IMR-90 (cell line): ENCODE data around the gene ZNF521. TPM values are rescaled to one million over a fixed set of nuclear protein-coding genes. Genes with fewer than 3 reads are reported as not detected.

Experiments used
- ATAC-seq: fragments of 200-7000 bp; cut with Tn5 transposase; 2 replicates; pipeline ENCODE4 v1.9.1; 2020; ENCODE audit warnings: low read depth, mild to moderate bottlenecking, moderate library complexity
- BruUV-seq: library from RNA; stranded (reverse); fragments of 400-500 nt; replicated peaks from 2 replicates; lab custom pipeline; 2021; lab: Mats Ljungman, UMichigan
- CTCF ChIA-PET: fragments of 300-600 bp; formaldehyde crosslinking; extraction: SDS; loops from one replicate; lab custom pipeline; 2021; ENCODE audit warnings: antibody characterized with exemption; lab: Yijun Ruan, JAX
- POLR2A ChIA-PET: fragments of 300-600 bp; sonication (Branson Sonifier 250); formaldehyde crosslinking; loops from one replicate; lab custom pipeline; 2022; ENCODE audit warnings: antibody characterized with exemption; ENCODE audit not compliant: unreplicated experiment; lab: Charles Lee
- DNase-seq: peaks from one replicate; pipeline ENCODE4 v3.0.0; 2013
- H2AFZ ChIP-seq: replicated peaks from 2 replicates; pipeline ENCODE3; 2013; ENCODE audit warnings: low read length, mild to moderate bottlenecking; ENCODE audit not compliant: poor library complexity
- H2AK5ac ChIP-seq: 2 replicates; pipeline ENCODE4 v1.6.1; 2013; ENCODE audit warnings: low read depth, low read length, inconsistent platforms
- H2AK9ac ChIP-seq: replicated peaks from 2 replicates; pipeline ENCODE3; 2013; ENCODE audit warnings: mild to moderate bottlenecking, low read depth, low read length, moderate library complexity; ENCODE audit not compliant: poor library complexity
- H2BK120ac ChIP-seq: 2 replicates; pipeline ENCODE4 v1.6.1; 2013; ENCODE audit warnings: low read depth, low read length, inconsistent platforms
- H2BK15ac ChIP-seq: 3 replicates; pipeline ENCODE4 v1.6.1; 2013; ENCODE audit warnings: low read depth, low read length, inconsistent platforms
- H2BK20ac ChIP-seq: 2 replicates; pipeline ENCODE4 v1.6.1; 2013; ENCODE audit warnings: low read depth, mild to moderate bottlenecking, inconsistent platforms, low read length, moderate library complexity
- H2BK5ac ChIP-seq: 2 replicates; pipeline ENCODE4 v1.6.1; 2013; ENCODE audit warnings: mild to moderate bottlenecking, low read depth, low read length, inconsistent platforms; ENCODE audit not compliant: poor library complexity, severe bottlenecking
- H3K14ac ChIP-seq: replicated peaks from 2 replicates; pipeline ENCODE4 v1.6.1; 2013; ENCODE audit warnings: low read depth, low read length, inconsistent platforms
- H3K18ac ChIP-seq: 2 replicates; pipeline ENCODE4 v1.6.1; 2013; ENCODE audit warnings: low read depth, low read length, control low read depth
- H3K23ac ChIP-seq: 2 replicates; pipeline ENCODE4 v1.6.1; 2013; ENCODE audit warnings: low read depth, low read length, inconsistent platforms
- H3K27ac ChIP-seq: 2 replicates; pipeline ENCODE4 v1.5.1; 2013; ENCODE audit warnings: mild to moderate bottlenecking, control low read depth, low read length; ENCODE audit not compliant: insufficient read depth
- H3K27me3 ChIP-seq: 2 replicates; pipeline ENCODE4 v1.6.1; 2013; ENCODE audit warnings: low read length; ENCODE audit not compliant: control insufficient read depth, insufficient read depth
- H3K36me3 ChIP-seq: 2 replicates; pipeline ENCODE4 v1.6.1; 2013; ENCODE audit warnings: low read length, mixed read lengths; ENCODE audit not compliant: control insufficient read depth, insufficient read depth
- H3K4ac ChIP-seq: 2 replicates; pipeline ENCODE4 v1.6.1; 2013; ENCODE audit warnings: low read depth, low read length, inconsistent platforms
- H3K4me1 ChIP-seq: 2 replicates; pipeline ENCODE4 v1.6.1; 2013; ENCODE audit warnings: low read length, mixed read lengths; ENCODE audit not compliant: control insufficient read depth, insufficient read depth
- H3K4me2 ChIP-seq: 2 replicates; pipeline ENCODE4 v1.6.1; 2013; ENCODE audit warnings: low read depth, mild to moderate bottlenecking, control low read depth, low read length, moderate library complexity
- H3K4me3 ChIP-seq: 2 replicates; pipeline ENCODE4 v1.5.1; 2013; ENCODE audit warnings: low read depth, mild to moderate bottlenecking, control low read depth, low read length, moderate library complexity; ENCODE audit not compliant: insufficient read depth
- H3K56ac ChIP-seq: 2 replicates; pipeline ENCODE4 v1.6.1; 2013; ENCODE audit warnings: low read length, inconsistent platforms; ENCODE audit not compliant: insufficient read depth; ENCODE audit errors: extremely low read depth
- H3K79me1 ChIP-seq, 2 experiments: 2 replicates each; pipeline ENCODE4 v1.6.1; 2013; ENCODE audit warnings: low read length in 2 of 2, inconsistent platforms in 1 of 2, low read depth in 1 of 2
- H3K9ac ChIP-seq: 2 replicates; pipeline ENCODE4 v1.6.1; 2013; ENCODE audit warnings: low read depth, low read length, control low read depth
- H3K9me1 ChIP-seq: 2 replicates; pipeline ENCODE4 v1.6.1; 2013; ENCODE audit warnings: low read length, inconsistent platforms; ENCODE audit not compliant: insufficient read depth
- H3K9me3 ChIP-seq: 2 replicates; pipeline ENCODE4 v1.6.1; 2013; ENCODE audit warnings: low read length; ENCODE audit not compliant: control insufficient read depth, insufficient read depth
- H4K20me1 ChIP-seq: 2 replicates; pipeline ENCODE4 v1.6.1; 2013; ENCODE audit warnings: low read length, inconsistent platforms; ENCODE audit not compliant: insufficient read depth
- H4K5ac ChIP-seq: 2 replicates; pipeline ENCODE4 v1.6.1; 2013; ENCODE audit warnings: mild to moderate bottlenecking, low read depth, low read length, control low read depth
- H4K8ac ChIP-seq, 2 experiments: 2 replicates each; pipeline ENCODE4 v1.6.1; 2013; ENCODE audit warnings: low read depth in 2 of 2, low read length in 2 of 2, control low read depth in 1 of 2, inconsistent platforms in 1 of 2
- H4K91ac ChIP-seq: 2 replicates; pipeline ENCODE4 v1.6.1; 2013; ENCODE audit warnings: low read depth, low read length, inconsistent platforms; ENCODE audit not compliant: insufficient read depth
- CEBPB ChIP-seq: IDR thresholded peaks from 2 replicates; pipeline ENCODE4 v1.6.1; 2012; ENCODE audit warnings: low read depth, low read length, improper control_type of control experiment
- RAD21 ChIP-seq: IDR thresholded peaks from 2 replicates; pipeline ENCODE4 v1.6.1; 2012; ENCODE audit warnings: low read length, improper control_type of control experiment
- SMC3 ChIP-seq: fragments of 150-350 bp; IDR thresholded peaks from 2 replicates; pipeline ENCODE4 v1.6.1; 2016; ENCODE audit warnings: low read depth, mild to moderate bottlenecking, antibody characterized with exemption, low read length, moderate library complexity
- WGBS, 2 experiments: methylation state at CpG; one replicate each; pipeline versions ENCODE4 v1.1.5 to v1.1.7; 2013; ENCODE audit warnings: missing lambda C conversion rate in 2 of 2; ENCODE audit not compliant: insufficient read length in 1 of 2; ENCODE audit errors: extremely low coverage in 2 of 2; 5-methylcytosine and 5-hydroxymethylcytosine counted together
- dilution Hi-C: fragments of 300-500 bp; cut with HindIII; formaldehyde crosslinking; loops from one replicate; pipeline ENCODE4 v1.14.3; 2018; ENCODE audit warnings: low sequenced_read_pairs; ENCODE audit not compliant: unreplicated experiment
- in situ Hi-C: fragments of 300-500 bp; cut with MboI; formaldehyde crosslinking; loops from 3 replicates; pipeline ENCODE4 v1.14.3; 2019; ENCODE audit warnings: low sequenced_read_pairs, inconsistent platforms, mixed read lengths
- intact Hi-C: fragments of 100-400 bp; cut with micrococcal nuclease; formaldehyde crosslinking; loops from 2 replicates; pipeline ENCODE4 v1.10.0; 2022
- polyA plus RNA-seq, 3 experiments: library from polyadenylated mRNA; depleted of rRNA; stranded (reverse); fragments of >200 nt; gene quantifications; 2 replicates each; pipeline ENCODE4 v1.2.3, GENCODE V29; 2012; ENCODE audit warnings: low replicate concordance in 1 of 3
- total RNA-seq: library from RNA; depleted of rRNA; stranded (reverse); fragments of >200 nt; gene quantifications from 2 replicates; pipeline ENCODE4 v1.2.3, GENCODE V29; 2012
- TF ChIP-seq, protein P1 (sequence below): fragments of 150-350 bp; IDR thresholded peaks from 2 replicates; pipeline ENCODE4 v1.6.1; 2016; ENCODE audit warnings: low read depth, mild to moderate bottlenecking, low read length, moderate library complexity, borderline replicate concordance

Gene ZNF521
- total and polyA plus RNA-seq, 2 of the 4 experiments (the other 2 are of a cell fraction): 21.5 to 59.3 TPM

DNA sequence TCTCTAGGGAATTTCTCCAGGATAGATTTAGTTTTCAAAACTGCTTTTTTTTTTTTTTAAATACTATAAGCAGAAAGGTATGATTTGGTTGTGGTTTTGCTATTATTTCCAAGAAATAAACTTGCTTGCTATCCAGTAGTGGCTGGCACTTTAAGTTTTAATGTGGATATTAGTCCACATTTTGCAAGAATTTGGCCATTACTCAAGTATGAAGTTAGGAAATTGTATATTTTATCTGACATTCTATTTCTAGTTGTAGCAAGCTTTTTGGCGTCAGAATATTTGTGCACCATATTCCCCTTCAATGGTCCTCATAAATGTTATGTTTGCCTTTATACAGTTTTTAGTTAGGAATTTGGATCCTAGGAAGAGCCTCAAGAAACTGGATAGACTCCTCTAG, 226.3 kb downstream of the ZNF521 start:
- Histone ChIP-seq H4K8ac (no peak overlapping the region), H3K4me3 (no peak overlapping the region), H3K4me1 (peaks cover 9% of the 10 kb centered on the region), H2BK120ac (no peak overlapping the region), H4K91ac (no peak overlapping the region), H3K27ac (peak overlapping the region; percentile 45; the same call in 1 of the 2 replicates), H2AFZ (no peak overlapping the region), H3K9me3 (no peaks in the 10 kb centered on the region), H3K18ac (peak overlapping the region; percentile 24; the same call in 1 of the 2 replicates), H3K4me2 (peak overlapping the region; percentile 74; the same call in 1 of the 2 replicates), H3K9ac (no peak overlapping the region), H3K14ac (no peak overlapping the region), H4K20me1 (no peaks in the 10 kb centered on the region), H2BK20ac (no peak overlapping the region), H3K23ac (no peak overlapping the region), H2BK15ac (peak overlapping the region; percentile 85; the same call in 1 of the 3 replicates), H2BK5ac (peak overlapping the region; percentile 74), H4K5ac (no peak overlapping the region), H3K79me1 (peaks cover 0 to 6% of the 10 kb centered on the region in 2 experiments; a peak in 1 of 4 replicates), H3K9me1 (no peaks in the 10 kb centered on the region; the same call in 1 of the 2 replicates), H2AK9ac (no peak overlapping the region), H3K27me3 (no peaks in the 10 kb centered on the region), H3K4ac (no peak overlapping the region), H3K56ac (no peak overlapping the region), H3K36me3 (peaks cover 1% of the 10 kb centered on the region; the same call in 1 of the 2 replicates), H2AK5ac (peak overlapping the region; percentile 56; the same call in 1 of the 2 replicates)
- intact Hi-C loops: no loop called here
- BruUV-seq: no TSS peak
- in situ Hi-C loops: no loop called here
- dilution Hi-C loops: no loop called here
- WGBS, 2 experiments: no CpG with 5 or more reads among the region's 1 CpG
- ATAC-seq (peak; percentile 67), DNase-seq (peak; percentile 67)
- POLR2A ChIA-PET: no interaction called here
- CTCF ChIA-PET: no interaction called here
- no peak for TF ChIP-seq RAD21
- TF ChIP-seq, protein P1, sequence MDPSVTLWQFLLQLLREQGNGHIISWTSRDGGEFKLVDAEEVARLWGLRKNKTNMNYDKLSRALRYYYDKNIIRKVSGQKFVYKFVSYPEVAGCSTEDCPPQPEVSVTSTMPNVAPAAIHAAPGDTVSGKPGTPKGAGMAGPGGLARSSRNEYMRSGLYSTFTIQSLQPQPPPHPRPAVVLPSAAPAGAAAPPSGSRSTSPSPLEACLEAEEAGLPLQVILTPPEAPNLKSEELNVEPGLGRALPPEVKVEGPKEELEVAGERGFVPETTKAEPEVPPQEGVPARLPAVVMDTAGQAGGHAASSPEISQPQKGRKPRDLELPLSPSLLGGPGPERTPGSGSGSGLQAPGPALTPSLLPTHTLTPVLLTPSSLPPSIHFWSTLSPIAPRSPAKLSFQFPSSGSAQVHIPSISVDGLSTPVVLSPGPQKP: no peak
- TF ChIP-seq CEBPB: peak; percentile 47; the same call in 1 of the 2 replicates
- TF ChIP-seq SMC3: no peak
